Mesenchymal stem cell (in vitro differentiated cells and primary cell): ENCODE measurements around the gene DTWD2.

Experiments
- DNase-seq: peaks from one replicate; pipeline ENCODE4 v3.0.0-alpha.2; 2013
- H2AFZ ChIP-seq: one replicate; pipeline ENCODE4 v1.6.1; 2013; ENCODE audit warnings: low read depth, mild to moderate bottlenecking, control low read depth, inconsistent platforms, low read length, moderate library complexity
- H2AK5ac ChIP-seq: 2 replicates; pipeline ENCODE4 v1.6.1; 2013; ENCODE audit warnings: low read length, moderate library complexity, mild to moderate bottlenecking, inconsistent platforms; ENCODE audit not compliant: severe bottlenecking
- H2BK120ac ChIP-seq: one replicate; pipeline ENCODE4 v1.6.1; 2013; ENCODE audit warnings: low read depth, mild to moderate bottlenecking, inconsistent platforms, low read length, moderate library complexity
- H2BK12ac ChIP-seq, 2 experiments: one replicate each; pipeline ENCODE4 v1.6.1; 2013; ENCODE audit warnings: inconsistent platforms in 2 of 2, low read length in 2 of 2, mild to moderate bottlenecking in 2 of 2, moderate library complexity in 2 of 2, control low read depth in 1 of 2
- H2BK15ac ChIP-seq: one replicate; pipeline ENCODE4 v1.6.1; 2013; ENCODE audit warnings: mild to moderate bottlenecking, low read depth, inconsistent platforms; ENCODE audit not compliant: poor library complexity, severe bottlenecking
- H2BK5ac ChIP-seq: 2 replicates; pipeline ENCODE4 v1.6.1; 2013; ENCODE audit warnings: low read depth, mild to moderate bottlenecking, low read length, control low read depth, inconsistent platforms; ENCODE audit not compliant: poor library complexity, severe bottlenecking
- H3K14ac ChIP-seq, 2 experiments: one replicate each; pipeline ENCODE4 v1.6.1; 2013; ENCODE audit warnings: inconsistent platforms in 2 of 2, low read length in 2 of 2, control low read depth in 1 of 2, mild to moderate bottlenecking in 1 of 2, moderate library complexity in 1 of 2
- H3K18ac ChIP-seq, 2 experiments: one replicate each; pipeline ENCODE4 v1.6.1; 2013; ENCODE audit warnings: inconsistent platforms in 2 of 2, low read length in 2 of 2, control low read depth in 1 of 2, low read depth in 1 of 2, mild to moderate bottlenecking in 1 of 2
- H3K23ac ChIP-seq, 2 experiments: one replicate each; pipeline ENCODE4 v1.6.1; 2013; ENCODE audit warnings: inconsistent platforms in 2 of 2, low read length in 2 of 2, mild to moderate bottlenecking in 2 of 2, moderate library complexity in 2 of 2, control low read depth in 1 of 2
- H3K27ac ChIP-seq: 2 replicates; pipeline ENCODE4 v1.5.1; 2013; ENCODE audit warnings: mild to moderate bottlenecking, moderate library complexity, low read length, control low read depth, inconsistent platforms; ENCODE audit not compliant: poor library complexity, severe bottlenecking
- H3K27me3 ChIP-seq, 2 experiments: 2 replicates each; pipeline versions ENCODE4 v1.6.1 to v1.7.0; 2013; ENCODE audit warnings: low read length in 2 of 2, mild to moderate bottlenecking in 2 of 2, moderate library complexity in 2 of 2, control low read depth in 1 of 2, inconsistent platforms in 1 of 2; ENCODE audit not compliant: control insufficient read depth in 1 of 2, insufficient read depth in 1 of 2
- H3K36me3 ChIP-seq, 2 experiments: 2 replicates each; pipeline versions ENCODE4 v1.6.1 to v1.7.0; 2013; ENCODE audit warnings: low read length in 2 of 2, control low read depth in 1 of 2, inconsistent platforms in 1 of 2, low read depth in 1 of 2, mild to moderate bottlenecking in 1 of 2; ENCODE audit not compliant: insufficient read depth in 2 of 2, control insufficient read depth in 1 of 2
- H3K4ac ChIP-seq, 2 experiments: one replicate each; pipeline ENCODE4 v1.6.1; 2013; ENCODE audit warnings: inconsistent platforms in 2 of 2, low read length in 2 of 2, mild to moderate bottlenecking in 2 of 2, moderate library complexity in 2 of 2, control low read depth in 1 of 2, low read depth in 1 of 2
- H3K4me1 ChIP-seq: 2 replicates; pipeline ENCODE4 v1.6.1; 2013; ENCODE audit warnings: low read depth, low read length, control low read depth; ENCODE audit not compliant: control insufficient read depth, insufficient read depth
- H3K4me2 ChIP-seq: 2 replicates; pipeline ENCODE4 v1.6.1; 2013; ENCODE audit warnings: low read length, mild to moderate bottlenecking, inconsistent platforms; ENCODE audit not compliant: poor library complexity, severe bottlenecking
- H3K4me3 ChIP-seq, 2 experiments: 2 replicates each; pipeline versions ENCODE4 v1.5.1 to v1.7.0; 2013; ENCODE audit warnings: low read length in 2 of 2, mild to moderate bottlenecking in 2 of 2, control low read depth in 1 of 2, low read depth in 1 of 2; ENCODE audit not compliant: insufficient read depth in 1 of 2
- H3K79me1 ChIP-seq: replicated peaks from 2 replicates; pipeline ENCODE4 v1.6.1; 2013; ENCODE audit warnings: mild to moderate bottlenecking, control low read depth, low read length, inconsistent platforms; ENCODE audit not compliant: poor library complexity, severe bottlenecking
- H3K9ac ChIP-seq: 2 replicates; pipeline ENCODE4 v1.7.0; 2013; ENCODE audit warnings: mild to moderate bottlenecking, low read length, moderate library complexity
- H3K9me3 ChIP-seq: 2 replicates; pipeline ENCODE4 v1.7.0; 2013; ENCODE audit warnings: mild to moderate bottlenecking, low read length; ENCODE audit not compliant: control insufficient read depth
- H4K8ac ChIP-seq: one replicate; pipeline ENCODE4 v1.6.1; 2013; ENCODE audit warnings: inconsistent platforms, mild to moderate bottlenecking, low read length, moderate library complexity
- H4K91ac ChIP-seq: one replicate; pipeline ENCODE4 v1.6.1; 2013; ENCODE audit warnings: mild to moderate bottlenecking, low read length, inconsistent platforms
- WGBS: methylation state at CpG from one replicate; pipeline ENCODE4 v1.1.7; 2013; ENCODE audit warnings: mixed read lengths; 5-methylcytosine and 5-hydroxymethylcytosine counted together

DTWD2 gene

GRCh38 chr5:118891252-118891651, 97.1 kb downstream of the DTWD2 start:
- no peak overlapping the region for H3K4me2 ChIP-seq
- H3K9me3 ChIP-seq: no peaks in the 10 kb centered on the region
- H4K8ac ChIP-seq: no peak overlapping the region
- no peaks in the 10 kb centered on the region for H3K36me3 ChIP-seq
- no peak overlapping the region for H3K4me3 ChIP-seq
- H2BK5ac ChIP-seq: no peak overlapping the region
- H2BK15ac ChIP-seq: no peak overlapping the region
- no peak overlapping the region for H3K4ac ChIP-seq
- WGBS: 95% methylated on average over 2 of the region's 2 CpGs
- no peak overlapping the region for H2AK5ac ChIP-seq
- H2AFZ ChIP-seq: no peak overlapping the region
- no peak overlapping the region for H4K91ac ChIP-seq
- no peak overlapping the region for H3K27ac ChIP-seq
- H3K79me1 ChIP-seq: peaks cover 3% of the 10 kb centered on the region
- no peak overlapping the region for H2BK12ac ChIP-seq
- no peaks in the 10 kb centered on the region for H3K4me1 ChIP-seq
- no peaks in the 10 kb centered on the region for H3K27me3 ChIP-seq
- no peak overlapping the region for H2BK120ac ChIP-seq
- no peak for DNase-seq
- no peak overlapping the region for H3K9ac ChIP-seq
- H3K18ac ChIP-seq: no peak overlapping the region
- H3K23ac ChIP-seq: no peak overlapping the region
- H3K14ac ChIP-seq: no peak overlapping the region

- Histone ChIP-seq H3K4me1 (no peaks in the 10 kb centered on the region), H3K9ac (no peak overlapping the region), H2AK5ac (no peak overlapping the region), H3K4ac (no peak overlapping the region), H3K27me3 (no peaks in the 10 kb centered on the region), H3K79me1 (peaks cover 3% of the 10 kb centered on the region), H3K9me3 (no peaks in the 10 kb centered on the region), H2BK5ac (no peak overlapping the region), H4K91ac (no peak overlapping the region), H2BK120ac (no peak overlapping the region), H3K23ac (no peak overlapping the region), H2AFZ (no peak overlapping the region), H3K36me3 (no peaks in the 10 kb centered on the region), H3K4me2 (no peak overlapping the region), H3K4me3 (no peak overlapping the region), H3K14ac (no peak overlapping the region), H2BK15ac (no peak overlapping the region), H2BK12ac (no peak overlapping the region), H3K27ac (no peak overlapping the region), H3K18ac (no peak overlapping the region), H4K8ac (no peak overlapping the region)
- WGBS: 50% methylated on average over 1 of the region's 2 CpGs
- no peak for DNase-seq
Measured at GRCh38 chr5:118889165-118889564, 99.2 kb downstream of the DTWD2 start.

GRCh38 chr5:118888556-118888955, 99.8 kb downstream of the DTWD2 start:
- Histone ChIP-seq H3K23ac (no peak overlapping the region), H4K8ac (no peak overlapping the region), H2BK5ac (no peak overlapping the region), H2BK12ac (no peak overlapping the region), H3K4me1 (no peaks in the 10 kb centered on the region), H3K18ac (no peak overlapping the region), H2BK120ac (no peak overlapping the region), H3K4me2 (no peak overlapping the region), H2AFZ (no peak overlapping the region), H3K4ac (no peak overlapping the region), H3K27me3 (no peaks in the 10 kb centered on the region), H2AK5ac (no peak overlapping the region), H3K9ac (no peak overlapping the region), H3K14ac (no peak overlapping the region), H3K4me3 (no peak overlapping the region), H4K91ac (no peak overlapping the region), H3K27ac (no peak overlapping the region), H2BK15ac (no peak overlapping the region), H3K36me3 (no peaks in the 10 kb centered on the region), H3K9me3 (no peaks in the 10 kb centered on the region), H3K79me1 (peaks cover under 1% of the 10 kb centered on the region)
- no peak for DNase-seq
- 83% methylated on average over 1 of the region's 2 CpGs for WGBS

GRCh38 chr5:118883362-118883761, 105.0 kb downstream of the DTWD2 start:
- H3K27ac ChIP-seq: no peak overlapping the region
- H2AK5ac ChIP-seq: no peak overlapping the region
- H3K23ac ChIP-seq: no peak overlapping the region
- H3K4me1 ChIP-seq: no peaks in the 10 kb centered on the region
- no peak overlapping the region for H2BK5ac ChIP-seq
- H3K9ac ChIP-seq: no peak overlapping the region
- no peak overlapping the region for H3K4ac ChIP-seq
- no peak overlapping the region for H3K18ac ChIP-seq
- H3K79me1 ChIP-seq: no peaks in the 10 kb centered on the region
- H2BK120ac ChIP-seq: no peak overlapping the region
- H4K91ac ChIP-seq: no peak overlapping the region
- H2BK12ac ChIP-seq: no peak overlapping the region
- WGBS: 60% methylated on average over 1 of the region's 2 CpGs
- H2BK15ac ChIP-seq: no peak overlapping the region
- no peaks in the 10 kb centered on the region for H3K27me3 ChIP-seq
- H4K8ac ChIP-seq: no peak overlapping the region
- no peak overlapping the region for H2AFZ ChIP-seq
- no peaks in the 10 kb centered on the region for H3K36me3 ChIP-seq
- no peak overlapping the region for H3K14ac ChIP-seq
- H3K4me2 ChIP-seq: no peak overlapping the region
- DNase-seq: no peak
- peaks cover 7% of the 10 kb centered on the region for H3K9me3 ChIP-seq
- H3K4me3 ChIP-seq: no peak overlapping the region
